Mesothelial cell of epicardium (in vitro differentiated cells): ENCODE results near the gene BLOC1S4. TPM values are rescaled to one million over a fixed set of nuclear protein-coding genes. Genes with fewer than 3 reads are reported as not detected.

Experiments used
- DNase-seq, 2 experiments: peaks; one replicate each; pipeline ENCODE4 v3.0.0; 2021; ENCODE audit warnings: low spot score in 2 of 2; ENCODE audit not compliant: unreplicated experiment in 2 of 2
- H3K27ac Mint-ChIP-seq: 2 replicates; pipeline ENCODE4 v1.8.0; 2021; ENCODE audit warnings: mixed read lengths
- H3K27me3 Mint-ChIP-seq: 2 replicates; pipeline ENCODE4 v1.8.0; 2021; ENCODE audit warnings: low read depth, mixed read lengths
- H3K36me3 Mint-ChIP-seq: 2 replicates; pipeline ENCODE4 v1.8.0; 2021; ENCODE audit warnings: mixed read lengths
- H3K4me1 Mint-ChIP-seq: 2 replicates; pipeline ENCODE4 v1.8.0; 2021; ENCODE audit warnings: mixed read lengths
- H3K4me3 Mint-ChIP-seq: 2 replicates; pipeline ENCODE4 v1.8.0; 2021; ENCODE audit warnings: mild to moderate bottlenecking, moderate library complexity, mixed read lengths
- H3K9me3 Mint-ChIP-seq: 2 replicates; pipeline ENCODE4 v1.8.0; 2021; ENCODE audit warnings: mixed read lengths
- CTCF ChIP-seq: fragments of 200-600 bp; sonication (generic); IDR thresholded peaks from one replicate; pipeline ENCODE4 v1.5.0; 2021; ENCODE audit warnings: antibody characterized with exemption; ENCODE audit not compliant: unreplicated experiment
- total RNA-seq: library from RNA; stranded (reverse); gene quantifications from 3 replicates; pipeline ENCODE4 v1.2.1, GENCODE V29; 2021

Gene BLOC1S4
- total RNA-seq, 1 donor from 2014 or later = 18.0 TPM

- no peak overlapping the region for H3K4me3 Mint-ChIP-seq
- no peaks in the 10 kb centered on the region for H3K27me3 Mint-ChIP-seq
- TF ChIP-seq CTCF = no peak
- H3K4me1 Mint-ChIP-seq = peaks cover 2% of the 10 kb centered on the region
- no peaks in the 10 kb centered on the region for H3K9me3 Mint-ChIP-seq
- no peaks in the 10 kb centered on the region for H3K36me3 Mint-ChIP-seq
- no peak overlapping the region for H3K27ac Mint-ChIP-seq
- DNase-seq = no peak
Observed at GRCh38 chr4:6733358-6734164, 17.6 kb downstream of the BLOC1S4 start.

- Mint-ChIP-seq H3K27me3 (no peaks in the 10 kb centered on the region), H3K36me3 (no peaks in the 10 kb centered on the region), H3K4me3 (no peak overlapping the region), H3K27ac (no peak overlapping the region), H3K4me1 (peaks cover 2% of the 10 kb centered on the region), H3K9me3 (peaks cover 2% of the 10 kb centered on the region)
- DNase-seq = no peak
- TF ChIP-seq CTCF = no peak
Observed at GRCh38 chr4:6734165-6734786, 18.3 kb downstream of the BLOC1S4 start.

- Mint-ChIP-seq H3K27ac (no peak overlapping the region), H3K27me3 (no peaks in the 10 kb centered on the region), H3K4me3 (no peak overlapping the region), H3K9me3 (peaks cover 11% of the 10 kb centered on the region), H3K36me3 (no peaks in the 10 kb centered on the region), H3K4me1 (no peaks in the 10 kb centered on the region)
- no peak for TF ChIP-seq CTCF
- DNase-seq = no peak
Observed at GRCh38 chr4:6739920-6740319, 23.9 kb downstream of the BLOC1S4 start.

- no peaks in the 10 kb centered on the region for H3K27me3 Mint-ChIP-seq
- no peak overlapping the region for H3K4me3 Mint-ChIP-seq
- no peak for TF ChIP-seq CTCF
- DNase-seq = no peak
- H3K27ac Mint-ChIP-seq = no peak overlapping the region
- H3K9me3 Mint-ChIP-seq = peaks cover 11% of the 10 kb centered on the region
- no peaks in the 10 kb centered on the region for H3K36me3 Mint-ChIP-seq
- H3K4me1 Mint-ChIP-seq = no peaks in the 10 kb centered on the region
Observed at GRCh38 chr4:6740347-6740746, 24.4 kb downstream of the BLOC1S4 start.

- DNase-seq = no peak
- Mint-ChIP-seq H3K4me1 (peaks cover 8% of the 10 kb centered on the region), H3K36me3 (no peaks in the 10 kb centered on the region), H3K4me3 (no peak overlapping the region), H3K9me3 (peaks cover 11% of the 10 kb centered on the region), H3K27ac (no peak overlapping the region), H3K27me3 (no peaks in the 10 kb centered on the region)
- TF ChIP-seq CTCF = no peak
Observed at GRCh38 chr4:6742507-6742906, 26.5 kb downstream of the BLOC1S4 start.
